ENCODE measurements around the gene WFIKKN1.

GRCh38 chr16:582218-582613, 48.6 kb upstream of the WFIKKN1 start:
- TF ChIP-seq POLR2A (IDR thresholded peaks at IDR 0.05; ENCODE audit: low read length) (no peak), GATA1 (IDR thresholded peaks at IDR 0.05; ENCODE audit: low read depth, low read length) (no peak)
